HFFc6 (cell line): Measurements from ENCODE around the gene ATG16L2. TPM values are rescaled to one million over a fixed set of nuclear protein-coding genes. Genes with fewer than 3 reads are reported as not detected.

Source experiments
- DNase-seq: peaks from one replicate; pipeline ENCODE4 v3.0.0-alpha.2; 2018
- H3K27ac Mint-ChIP-seq: 2 replicates; pipeline ENCODE4 v1.8.0; 2020; ENCODE audit warnings: mild to moderate bottlenecking, mixed read lengths
- H3K27me3 Mint-ChIP-seq: 2 replicates; pipeline ENCODE4 v1.8.0; 2021; ENCODE audit warnings: mild to moderate bottlenecking, moderate library complexity, mixed read lengths; ENCODE audit not compliant: insufficient read depth
- H3K36me3 Mint-ChIP-seq: 2 replicates; pipeline ENCODE4 v1.8.0; 2021; ENCODE audit warnings: low read depth, mixed read lengths
- H3K4me1 Mint-ChIP-seq: 2 replicates; pipeline ENCODE4 v1.8.0; 2020; ENCODE audit warnings: low read depth, mixed read lengths
- H3K4me3 Mint-ChIP-seq: 2 replicates; pipeline ENCODE4 v1.8.0; 2020; ENCODE audit warnings: mild to moderate bottlenecking, moderate library complexity, mixed read lengths
- H3K9me3 Mint-ChIP-seq: 2 replicates; pipeline ENCODE4 v1.8.0; 2020; ENCODE audit warnings: mild to moderate bottlenecking, mixed read lengths
- CTCF ChIP-seq: fragments of 200-600 bp; sonication (generic); IDR thresholded peaks from 2 replicates; pipeline ENCODE4 v1.5.0; 2021; ENCODE audit warnings: antibody characterized with exemption, mild to moderate bottlenecking
- total RNA-seq, 6 experiments: library from RNA; stranded (reverse); fragmentation: NEBNext Ultra II Directional; extraction: Animal tissue kit (Norgen Biotek cat#: 25700); gene quantifications; 2 replicates in 1 of 6; 3 replicates in 5 of 6; pipeline ENCODE4 v1.2.3, GENCODE V29; 2021

ATG16L2 gene
- total RNA-seq, 6 experiments from 2014 or later, result 5.4 to 9.5 (median 7.6) TPM

- Mint-ChIP-seq H3K4me1 (peaks cover 25% of the 10 kb centered on the region), H3K27ac (peak overlapping the region; percentile 58; the same call in 1 of the 2 replicates), H3K9me3 (no peaks in the 10 kb centered on the region), H3K27me3 (peaks cover 11% of the 10 kb centered on the region), H3K36me3 (peaks cover 7% of the 10 kb centered on the region; the same call in 1 of the 2 replicates), H3K4me3 (no peak overlapping the region)
- DNase-seq, result no peak
- no peak for TF ChIP-seq CTCF
Measured at GRCh38 chr11:72829884-72830533, 15.8 kb downstream of the ATG16L2 start.

- Mint-ChIP-seq H3K36me3 (peaks cover 10% of the 10 kb centered on the region; the same call in 1 of the 2 replicates), H3K4me1 (peaks cover 28% of the 10 kb centered on the region), H3K27me3 (peaks cover 7% of the 10 kb centered on the region), H3K27ac (peak overlapping the region; percentile 70), H3K4me3 (no peak overlapping the region), H3K9me3 (no peaks in the 10 kb centered on the region)
- peak; percentile 93 for TF ChIP-seq CTCF
- DNase-seq, result peak; percentile 60
Measured at GRCh38 chr11:72831521-72832300, 17.5 kb downstream of the ATG16L2 start.

- Mint-ChIP-seq H3K9me3 (no peaks in the 10 kb centered on the region), H3K27ac (peak overlapping the region; percentile 70), H3K36me3 (peaks cover 10% of the 10 kb centered on the region; the same call in 1 of the 2 replicates), H3K4me3 (no peak overlapping the region), H3K27me3 (peaks cover 5% of the 10 kb centered on the region), H3K4me1 (peaks cover 28% of the 10 kb centered on the region)
- no peak for DNase-seq
- TF ChIP-seq CTCF, result no peak
Measured at GRCh38 chr11:72832301-72833082, 18.3 kb downstream of the ATG16L2 start.

- H3K4me3 Mint-ChIP-seq, result no peak overlapping the region
- H3K4me1 Mint-ChIP-seq, result peaks cover 27% of the 10 kb centered on the region
- no peaks in the 10 kb centered on the region for H3K9me3 Mint-ChIP-seq
- peaks cover 10% of the 10 kb centered on the region; the same call in 1 of the 2 replicates for H3K36me3 Mint-ChIP-seq
- no peak for TF ChIP-seq CTCF
- H3K27ac Mint-ChIP-seq, result peak overlapping the region; percentile 45
- no peak for DNase-seq
- peaks cover 5% of the 10 kb centered on the region for H3K27me3 Mint-ChIP-seq
Measured at GRCh38 chr11:72833083-72833733, 19.0 kb downstream of the ATG16L2 start.
